ENCODE results near the gene EPN2. TPM values are rescaled to one million over a fixed set of nuclear protein-coding genes. Genes with fewer than 3 reads are reported as not detected.

Gene EPN2
- total and polyA plus RNA-seq, 2 experiments from 2014 or later = 34.0 to 149 TPM

GRCh38 chr17:19369107-19369778 lies 132.1 kb downstream of the EPN2 start:
- TF ChIP-seq ZNF462 (CRISPR knock-in tag; IDR thresholded peaks at IDR 0.05) (no peak), NANOG (IDR thresholded peaks at IDR 0.05; ENCODE audit: borderline replicate concordance) (no peak)
- Mint-ChIP-seq H3K9me3 (no peaks in the 10 kb centered on the region; the same call in 2 of the 3 replicates), H3K27me3 (ENCODE audit: insufficient read depth, low read depth, poor library complexity) (peaks cover 7% of the 10 kb centered on the region), H3K4me3 (no peak overlapping the region), H3K36me3 (ENCODE audit: low read depth) (no peaks in the 10 kb centered on the region; the same call in 2 of the 3 replicates), H3K4me1 (peaks cover 12% of the 10 kb centered on the region), H3K27ac (no peak overlapping the region)
- ATAC-seq (no peak), DNase-seq (ENCODE audit: low spot score) (no peak)
- Histone ChIP-seq H3F3A (replicated peaks; ENCODE audit: low read depth) (no peaks in the 10 kb centered on the region), H3K27ac (ENCODE audit: low read depth) (no peak overlapping the region), H3K4me3 (no peak overlapping the region), H3K4me2 (no peak overlapping the region), H3K9me2 (ENCODE audit: insufficient read depth) (no peaks in the 10 kb centered on the region), H3K27me3 (ENCODE audit: insufficient read depth) (no peaks in the 10 kb centered on the region), H3K4me1 (ENCODE audit: insufficient read depth) (peaks cover 5% of the 10 kb centered on the region), H2AFZ (no peak overlapping the region), H3K36me3 (ENCODE audit: insufficient read depth) (no peaks in the 10 kb centered on the region), H4K20me1 (replicated peaks; ENCODE audit: insufficient read depth) (no peaks in the 10 kb centered on the region), H3K79me2 (replicated peaks; ENCODE audit: insufficient read depth) (0 out of 2 replicates have a peak, but pooled peaks cover 3% of the 10 kb centered on the region)

- no peak overlapping the region; the same call in 2 of the 3 replicates for H3K4me3 Mint-ChIP-seq
- peaks cover 5% of the 10 kb centered on the region for H3K27me3 Mint-ChIP-seq (ENCODE audit: insufficient read depth, low read depth, poor library complexity)
- no peaks in the 10 kb centered on the region for H4K20me1 ChIP-seq (replicated peaks; ENCODE audit: insufficient read depth)
- no peak overlapping the region for H3K4me3 ChIP-seq
- no peaks in the 10 kb centered on the region; the same call in 2 of the 3 replicates for H3K36me3 Mint-ChIP-seq (ENCODE audit: low read depth)
- no peak for DNase-seq (ENCODE audit: low spot score)
- H3K27ac ChIP-seq (ENCODE audit: low read depth) = no peak overlapping the region
- no peaks in the 10 kb centered on the region for H3K9me2 ChIP-seq (ENCODE audit: insufficient read depth)
- no peak for ATAC-seq
- no peak overlapping the region for H3K4me2 ChIP-seq
- no peaks in the 10 kb centered on the region for H3K36me3 ChIP-seq (ENCODE audit: insufficient read depth)
- no peaks in the 10 kb centered on the region; the same call in 2 of the 3 replicates for H3K9me3 Mint-ChIP-seq
- peaks cover 5% of the 10 kb centered on the region for H3K4me1 ChIP-seq (ENCODE audit: insufficient read depth)
- H2AFZ ChIP-seq = no peak overlapping the region
- no peaks in the 10 kb centered on the region for H3K27me3 ChIP-seq (ENCODE audit: insufficient read depth)
- H3K79me2 ChIP-seq (replicated peaks; ENCODE audit: insufficient read depth) = 0 out of 2 replicates have a peak, but pooled peaks cover 3% of the 10 kb centered on the region
- no peaks in the 10 kb centered on the region for H3F3A ChIP-seq (replicated peaks; ENCODE audit: low read depth)
- H3K27ac Mint-ChIP-seq = no peak overlapping the region
- peaks cover 12% of the 10 kb centered on the region for H3K4me1 Mint-ChIP-seq
- no peak for TF ChIP-seq NANOG (IDR thresholded peaks at IDR 0.05; ENCODE audit: borderline replicate concordance)
- TF ChIP-seq CREB1 (CRISPR knock-in tag; IDR thresholded peaks at IDR 0.05; ENCODE audit: low read depth) = no peak
- no peak for TF ChIP-seq EZH2 (IDR thresholded peaks at IDR 0.05; ENCODE audit: low read depth, unreplicated experiment)
- TF ChIP-seq REST (IDR thresholded peaks at IDR 0.05; ENCODE audit: unreplicated experiment) = no peak
- no peak for TF ChIP-seq ZNF331 (CRISPR knock-in tag; IDR thresholded peaks at IDR 0.05; ENCODE audit: low read depth)
- no peak for TF ChIP-seq POLR2AphosphoS5 (IDR thresholded peaks at IDR 0.05; ENCODE audit: low read depth)
- no peak for TF ChIP-seq JUNB (IDR thresholded peaks at IDR 0.05; ENCODE audit: unreplicated experiment)
These were observed 132.8 kb downstream of the EPN2 start for GRCh38 chr17:19369846-19370492.
